ENCODE data around the gene AHRR.

DNA sequence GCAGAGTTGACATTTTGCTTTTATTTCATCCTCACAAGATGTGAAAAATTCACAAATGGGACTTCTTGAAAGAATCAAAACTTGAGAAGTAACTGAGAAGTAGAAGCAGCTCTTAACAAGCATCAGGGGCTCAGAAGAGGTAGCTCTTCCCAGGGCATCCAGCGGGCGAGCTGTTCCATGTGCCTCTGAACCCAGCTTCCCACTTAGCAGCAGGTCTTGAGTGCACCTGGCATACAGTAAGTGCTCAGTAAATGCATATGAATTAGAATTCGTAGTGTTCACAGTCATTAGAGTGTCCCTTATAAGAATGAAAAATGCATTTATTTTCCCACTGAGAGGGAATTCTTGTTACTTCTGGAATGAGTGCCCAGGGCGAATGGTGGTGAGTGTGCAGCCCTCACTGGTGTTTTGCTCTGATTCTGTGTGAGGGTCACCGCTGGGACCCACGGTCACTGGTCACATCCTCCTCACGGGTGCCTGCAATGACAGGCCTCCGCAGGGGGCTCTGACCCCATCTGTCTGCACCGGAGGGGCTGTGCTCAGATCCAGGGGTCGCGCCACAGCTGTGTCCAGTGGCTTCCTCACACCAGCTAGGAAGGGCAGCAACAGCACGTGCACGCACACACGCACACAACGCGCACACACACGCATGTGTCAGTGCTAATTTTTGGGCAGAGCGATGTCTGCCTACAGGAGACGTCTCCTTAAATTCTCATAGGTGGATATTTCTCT lies 148.4 kb downstream of the AHRR start:
- TF ChIP-seq, protein P1, sequence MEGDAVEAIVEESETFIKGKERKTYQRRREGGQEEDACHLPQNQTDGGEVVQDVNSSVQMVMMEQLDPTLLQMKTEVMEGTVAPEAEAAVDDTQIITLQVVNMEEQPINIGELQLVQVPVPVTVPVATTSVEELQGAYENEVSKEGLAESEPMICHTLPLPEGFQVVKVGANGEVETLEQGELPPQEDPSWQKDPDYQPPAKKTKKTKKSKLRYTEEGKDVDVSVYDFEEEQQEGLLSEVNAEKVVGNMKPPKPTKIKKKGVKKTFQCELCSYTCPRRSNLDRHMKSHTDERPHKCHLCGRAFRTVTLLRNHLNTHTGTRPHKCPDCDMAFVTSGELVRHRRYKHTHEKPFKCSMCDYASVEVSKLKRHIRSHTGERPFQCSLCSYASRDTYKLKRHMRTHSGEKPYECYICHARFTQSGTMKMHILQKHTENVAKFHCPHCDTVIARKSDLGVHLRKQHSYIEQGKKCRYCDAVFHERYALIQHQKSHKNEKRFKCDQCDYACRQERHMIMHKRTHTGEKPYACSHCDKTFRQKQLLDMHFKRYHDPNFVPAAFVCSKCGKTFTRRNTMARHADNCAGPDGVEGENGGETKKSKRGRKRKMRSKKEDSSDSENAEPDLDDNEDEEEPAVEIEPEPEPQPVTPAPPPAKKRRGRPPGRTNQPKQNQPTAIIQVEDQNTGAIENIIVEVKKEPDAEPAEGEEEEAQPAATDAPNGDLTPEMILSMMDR (conservative IDR thresholded peaks at IDR 0.05; ENCODE audit: low read depth, low read length), result no peak
- TF ChIP-seq EZH2phosphoT487 (IDR thresholded peaks at IDR 0.05; ENCODE audit: borderline replicate concordance, low read length) (no peak), EZH2 (IDR thresholded peaks at IDR 0.05; ENCODE audit: low read length, unreplicated experiment) (no peak)
